GM23338 (cell line): ENCODE measurements around the gene FHDC1. TPM values are rescaled to one million over a fixed set of nuclear protein-coding genes. Genes with fewer than 3 reads are reported as not detected.

Experiments used
- ATAC-seq: fragments of 200-7000 bp; cut with Tn5 transposase; 3 replicates; pipeline ENCODE4 v1.9.1; 2020
- DNase-seq: peaks from one replicate; pipeline ENCODE4 v3.0.0-alpha.2; 2015; ENCODE audit warnings: low spot score
- H2AFZ ChIP-seq: fragments of 200-600 bp; sonication (generic); 2 replicates; pipeline ENCODE4 v1.8.0; 2016; ENCODE audit warnings: antibody characterized with exemption, mild to moderate bottlenecking, moderate library complexity
- H3F3A ChIP-seq: fragments of 200-600 bp; sonication (generic); replicated peaks from 2 replicates; pipeline ENCODE4 v1.8.0; 2017; ENCODE audit warnings: antibody characterized with exemption, mixed run types, low read depth
- H3K27ac ChIP-seq: fragments of 200-600 bp; sonication (generic); 2 replicates; pipeline ENCODE4 v1.6.1; 2016; ENCODE audit warnings: low read depth
- H3K27me3 ChIP-seq: fragments of 200-600 bp; sonication (generic); 2 replicates; pipeline ENCODE4 v1.8.0; 2016; ENCODE audit warnings: mild to moderate bottlenecking, mixed run types, moderate library complexity; ENCODE audit not compliant: insufficient read depth
- H3K36me3 ChIP-seq: fragments of 200-600 bp; sonication (generic); 2 replicates; pipeline ENCODE4 v1.8.0; 2016; ENCODE audit warnings: mild to moderate bottlenecking; ENCODE audit not compliant: insufficient read depth
- H3K4me1 ChIP-seq: fragments of 200-600 bp; sonication (generic); 2 replicates; pipeline ENCODE4 v1.8.0; 2016; ENCODE audit warnings: mild to moderate bottlenecking, moderate library complexity; ENCODE audit not compliant: insufficient read depth
- H3K4me2 ChIP-seq: fragments of 200-600 bp; sonication (generic); 2 replicates; pipeline ENCODE4 v1.7.1; 2017; ENCODE audit warnings: mixed run types
- H3K4me3 ChIP-seq: fragments of 200-600 bp; sonication (generic); 2 replicates; pipeline ENCODE4 v1.6.1; 2016; ENCODE audit warnings: mixed run types
- H3K79me2 ChIP-seq: fragments of 200-600 bp; sonication (generic); replicated peaks from 2 replicates; pipeline ENCODE4 v1.8.0; 2017; ENCODE audit warnings: mild to moderate bottlenecking; ENCODE audit not compliant: insufficient read depth
- H3K9me2 ChIP-seq: fragments of 200-600 bp; sonication (generic); 2 replicates; pipeline ENCODE4 v1.8.0; 2017; ENCODE audit not compliant: insufficient read depth
- H4K20me1 ChIP-seq: fragments of 200-600 bp; sonication (generic); replicated peaks from 2 replicates; pipeline ENCODE4 v1.8.0; 2017; ENCODE audit warnings: mild to moderate bottlenecking; ENCODE audit not compliant: insufficient read depth
- H3K27ac Mint-ChIP-seq: 2 replicates; pipeline ENCODE4 v1.8.0; 2020; ENCODE audit warnings: inconsistent platforms, mild to moderate bottlenecking, moderate library complexity, mixed read lengths
- H3K27me3 Mint-ChIP-seq: 3 replicates; pipeline ENCODE4 v1.8.0; 2022; ENCODE audit warnings: low read depth, mild to moderate bottlenecking, moderate library complexity, mixed read lengths, inconsistent platforms; ENCODE audit not compliant: insufficient read depth, poor library complexity
- H3K36me3 Mint-ChIP-seq: 3 replicates; pipeline ENCODE4 v1.8.0; 2021; ENCODE audit warnings: low read depth, mild to moderate bottlenecking, inconsistent platforms, moderate library complexity, mixed read lengths
- H3K4me1 Mint-ChIP-seq: 3 replicates; pipeline ENCODE4 v1.8.0; 2020; ENCODE audit warnings: mild to moderate bottlenecking, inconsistent platforms, mixed read lengths
- H3K4me3 Mint-ChIP-seq: 3 replicates; pipeline ENCODE4 v1.8.0; 2021; ENCODE audit warnings: moderate library complexity, mild to moderate bottlenecking, inconsistent platforms, mixed read lengths
- H3K9me3 Mint-ChIP-seq: 3 replicates; pipeline ENCODE4 v1.8.0; 2020; ENCODE audit warnings: moderate library complexity, mild to moderate bottlenecking, inconsistent platforms, mixed read lengths
- CREB1 ChIP-seq: fragments of 250-450 bp; sonication (Bioruptor Pico); IDR thresholded peaks from 2 replicates; pipeline ENCODE4 v1.5.0; 2020; ENCODE audit warnings: low read depth, mild to moderate bottlenecking, moderate library complexity
- EZH2 ChIP-seq: fragments of 200-600 bp; sonication (generic); IDR thresholded peaks from one replicate; pipeline ENCODE4 v1.8.0; 2017; ENCODE audit warnings: antibody characterized with exemption, mild to moderate bottlenecking, low read depth; ENCODE audit not compliant: unreplicated experiment
- EZH2phosphoT487 ChIP-seq: fragments of 200-600 bp; sonication (generic); IDR thresholded peaks from one replicate; pipeline ENCODE4 v1.8.1; 2018; ENCODE audit warnings: antibody characterized with exemption; ENCODE audit not compliant: unreplicated experiment
- JUNB ChIP-seq: IDR thresholded peaks from one replicate; pipeline ENCODE4 v1.6.1; 2016; ENCODE audit warnings: antibody characterized with exemption; ENCODE audit not compliant: unreplicated experiment
- NANOG ChIP-seq: IDR thresholded peaks from 2 replicates; pipeline ENCODE4 v1.6.1; 2016; ENCODE audit warnings: antibody characterized with exemption, borderline replicate concordance
- POLR2AphosphoS5 ChIP-seq: IDR thresholded peaks from 2 replicates; pipeline ENCODE4 v1.6.1; 2016; ENCODE audit warnings: antibody characterized with exemption, low read depth
- STAT1 ChIP-seq: IDR thresholded peaks from one replicate; pipeline ENCODE4 v1.6.1; 2016; ENCODE audit warnings: antibody characterized with exemption; ENCODE audit not compliant: unreplicated experiment
- ZNF114 ChIP-seq: fragments of 250-450 bp; sonication (Bioruptor Pico); IDR thresholded peaks from 2 replicates; pipeline ENCODE4 v1.5.0; 2020; ENCODE audit warnings: mild to moderate bottlenecking, moderate library complexity
- ZNF331 ChIP-seq: fragments of 250-450 bp; sonication (Bioruptor Pico); IDR thresholded peaks from 2 replicates; pipeline ENCODE4 v1.5.0; 2020; ENCODE audit warnings: low read depth, mild to moderate bottlenecking, moderate library complexity
- ZNF462 ChIP-seq: fragments of 250-450 bp; sonication (Bioruptor Pico); IDR thresholded peaks from 2 replicates; pipeline ENCODE4 v1.5.0; 2020; ENCODE audit warnings: mild to moderate bottlenecking, moderate library complexity
- polyA plus RNA-seq: library from polyadenylated mRNA; unstranded; fragments of >200 nt; fragmentation: Nextera tagmentation; extraction: Ambion mirVana; gene quantifications from 2 replicates; pipeline ENCODE4 v1.2.1, GENCODE V29; 2016
- total RNA-seq: library from RNA; depleted of rRNA; stranded (reverse); fragments of >200 nt; shearing (Covaris generic); gene quantifications from 2 replicates; pipeline ENCODE4 v1.2.3, GENCODE V29; 2014
- TF ChIP-seq, protein P1 (sequence below), 2 experiments: fragments of 200-600 bp in 1 of 2; sonication (generic) in 1 of 2; conservative IDR thresholded peaks; 2 replicates each; pipeline versions ENCODE4 v1.5.1 to v1.6.1; 2016 to 2017; ENCODE audit warnings: antibody characterized with exemption in 2 of 2, low read depth in 2 of 2, mild to moderate bottlenecking in 2 of 2, moderate library complexity in 1 of 2
- TF ChIP-seq, protein P2 (sequence below): IDR thresholded peaks from 2 replicates; pipeline ENCODE4 v1.6.1; 2016; ENCODE audit warnings: antibody characterized with exemption
- TF ChIP-seq, protein P3 (sequence below): IDR thresholded peaks from one replicate; pipeline ENCODE4 v1.6.1; 2018; ENCODE audit warnings: antibody characterized with exemption; ENCODE audit not compliant: unreplicated experiment

FHDC1 gene
- total and polyA plus RNA-seq, 2 experiments from 2014 or later: 9.5 to 22.8 TPM

- ATAC-seq (no peak), DNase-seq (no peak)
- Mint-ChIP-seq H3K4me3 (peak overlapping the region; percentile 77), H3K9me3 (no peaks in the 10 kb centered on the region), H3K4me1 (peaks cover 49% of the 10 kb centered on the region), H3K27ac (no peak overlapping the region), H3K36me3 (peaks cover 19% of the 10 kb centered on the region), H3K27me3 (peaks cover 30% of the 10 kb centered on the region)
- H3K27ac ChIP-seq: no peak overlapping the region
- no peaks in the 10 kb centered on the region; the same call in 1 of the 2 replicates for H3K36me3 ChIP-seq
- no peak for TF ChIP-seq EZH2phosphoT487
- TF ChIP-seq, protein P1, sequence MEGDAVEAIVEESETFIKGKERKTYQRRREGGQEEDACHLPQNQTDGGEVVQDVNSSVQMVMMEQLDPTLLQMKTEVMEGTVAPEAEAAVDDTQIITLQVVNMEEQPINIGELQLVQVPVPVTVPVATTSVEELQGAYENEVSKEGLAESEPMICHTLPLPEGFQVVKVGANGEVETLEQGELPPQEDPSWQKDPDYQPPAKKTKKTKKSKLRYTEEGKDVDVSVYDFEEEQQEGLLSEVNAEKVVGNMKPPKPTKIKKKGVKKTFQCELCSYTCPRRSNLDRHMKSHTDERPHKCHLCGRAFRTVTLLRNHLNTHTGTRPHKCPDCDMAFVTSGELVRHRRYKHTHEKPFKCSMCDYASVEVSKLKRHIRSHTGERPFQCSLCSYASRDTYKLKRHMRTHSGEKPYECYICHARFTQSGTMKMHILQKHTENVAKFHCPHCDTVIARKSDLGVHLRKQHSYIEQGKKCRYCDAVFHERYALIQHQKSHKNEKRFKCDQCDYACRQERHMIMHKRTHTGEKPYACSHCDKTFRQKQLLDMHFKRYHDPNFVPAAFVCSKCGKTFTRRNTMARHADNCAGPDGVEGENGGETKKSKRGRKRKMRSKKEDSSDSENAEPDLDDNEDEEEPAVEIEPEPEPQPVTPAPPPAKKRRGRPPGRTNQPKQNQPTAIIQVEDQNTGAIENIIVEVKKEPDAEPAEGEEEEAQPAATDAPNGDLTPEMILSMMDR (conservative IDR thresholded peaks at IDR 0.05; ENCODE audit: low read depth in 2 of 2): no peak
- TF ChIP-seq, protein P2, sequence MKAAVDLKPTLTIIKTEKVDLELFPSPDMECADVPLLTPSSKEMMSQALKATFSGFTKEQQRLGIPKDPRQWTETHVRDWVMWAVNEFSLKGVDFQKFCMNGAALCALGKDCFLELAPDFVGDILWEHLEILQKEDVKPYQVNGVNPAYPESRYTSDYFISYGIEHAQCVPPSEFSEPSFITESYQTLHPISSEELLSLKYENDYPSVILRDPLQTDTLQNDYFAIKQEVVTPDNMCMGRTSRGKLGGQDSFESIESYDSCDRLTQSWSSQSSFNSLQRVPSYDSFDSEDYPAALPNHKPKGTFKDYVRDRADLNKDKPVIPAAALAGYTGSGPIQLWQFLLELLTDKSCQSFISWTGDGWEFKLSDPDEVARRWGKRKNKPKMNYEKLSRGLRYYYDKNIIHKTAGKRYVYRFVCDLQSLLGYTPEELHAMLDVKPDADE: no peak
- TF ChIP-seq NANOG: no peak
- TF ChIP-seq STAT1: no peak
- no peak for TF ChIP-seq ZNF331 (CRISPR knock-in tag)
- TF ChIP-seq, protein P3, sequence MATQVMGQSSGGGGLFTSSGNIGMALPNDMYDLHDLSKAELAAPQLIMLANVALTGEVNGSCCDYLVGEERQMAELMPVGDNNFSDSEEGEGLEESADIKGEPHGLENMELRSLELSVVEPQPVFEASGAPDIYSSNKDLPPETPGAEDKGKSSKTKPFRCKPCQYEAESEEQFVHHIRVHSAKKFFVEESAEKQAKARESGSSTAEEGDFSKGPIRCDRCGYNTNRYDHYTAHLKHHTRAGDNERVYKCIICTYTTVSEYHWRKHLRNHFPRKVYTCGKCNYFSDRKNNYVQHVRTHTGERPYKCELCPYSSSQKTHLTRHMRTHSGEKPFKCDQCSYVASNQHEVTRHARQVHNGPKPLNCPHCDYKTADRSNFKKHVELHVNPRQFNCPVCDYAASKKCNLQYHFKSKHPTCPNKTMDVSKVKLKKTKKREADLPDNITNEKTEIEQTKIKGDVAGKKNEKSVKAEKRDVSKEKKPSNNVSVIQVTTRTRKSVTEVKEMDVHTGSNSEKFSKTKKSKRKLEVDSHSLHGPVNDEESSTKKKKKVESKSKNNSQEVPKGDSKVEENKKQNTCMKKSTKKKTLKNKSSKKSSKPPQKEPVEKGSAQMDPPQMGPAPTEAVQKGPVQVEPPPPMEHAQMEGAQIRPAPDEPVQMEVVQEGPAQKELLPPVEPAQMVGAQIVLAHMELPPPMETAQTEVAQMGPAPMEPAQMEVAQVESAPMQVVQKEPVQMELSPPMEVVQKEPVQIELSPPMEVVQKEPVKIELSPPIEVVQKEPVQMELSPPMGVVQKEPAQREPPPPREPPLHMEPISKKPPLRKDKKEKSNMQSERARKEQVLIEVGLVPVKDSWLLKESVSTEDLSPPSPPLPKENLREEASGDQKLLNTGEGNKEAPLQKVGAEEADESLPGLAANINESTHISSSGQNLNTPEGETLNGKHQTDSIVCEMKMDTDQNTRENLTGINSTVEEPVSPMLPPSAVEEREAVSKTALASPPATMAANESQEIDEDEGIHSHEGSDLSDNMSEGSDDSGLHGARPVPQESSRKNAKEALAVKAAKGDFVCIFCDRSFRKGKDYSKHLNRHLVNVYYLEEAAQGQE: no peak
- TF ChIP-seq EZH2: no peak
- TF ChIP-seq ZNF462: no peak
- no peak for TF ChIP-seq JUNB
- TF ChIP-seq ZNF114: no peak
- TF ChIP-seq POLR2AphosphoS5: no peak
- TF ChIP-seq CREB1 (CRISPR knock-in tag): no peak
- peaks cover 62% of the 10 kb centered on the region for H3K79me2 ChIP-seq
- H3K4me3 ChIP-seq: peak overlapping the region; percentile 94
- H4K20me1 ChIP-seq: peaks cover 25% of the 10 kb centered on the region
- no peaks in the 10 kb centered on the region for H3K9me2 ChIP-seq
- H3K4me2 ChIP-seq: peak overlapping the region; percentile 83
- H3K4me1 ChIP-seq: peaks cover 26% of the 10 kb centered on the region
- peaks cover 25% of the 10 kb centered on the region for H3K27me3 ChIP-seq
- H2AFZ ChIP-seq: no peak overlapping the region
- peaks cover 8% of the 10 kb centered on the region; the same call in 1 of the 2 replicates for H3F3A ChIP-seq
Measured at GRCh38 chr4:152938237-152938947, 2.3 kb downstream of the FHDC1 start.
